Endothelial cell of umbilical vein (primary cell): ENCODE data around the gene ZSCAN12. TPM values are rescaled to one million over a fixed set of nuclear protein-coding genes. Genes with fewer than 3 reads are reported as not detected.

Experiments
- BruUV-seq: library from RNA; stranded (reverse); fragments of 400-500 nt; replicated peaks from 2 replicates; lab custom pipeline; 2021; lab: Mats Ljungman, UMichigan
- CTCF ChIA-PET: fragments of 300-600, 350-600 bp; sonication (Branson Sonifier 250); formaldehyde crosslinking; loops from one replicate; lab custom pipeline; 2021; ENCODE audit warnings: antibody characterized with exemption, inconsistent platforms; lab: Charles Lee
- POLR2A ChIA-PET: fragments of 300-600, 350-600 bp; sonication (Branson Sonifier 250); formaldehyde crosslinking; loops from one replicate; lab custom pipeline; 2021; ENCODE audit warnings: antibody characterized with exemption, inconsistent platforms; lab: Charles Lee
- DNase-seq: peaks from one replicate; pipeline ENCODE4 v3.0.0-alpha.2; 2011; ENCODE audit warnings: low read depth, low spot score
- FAIRE-seq: peaks from 2 replicates; lab custom pipeline; 2011; peaks lifted over from hg19 to GRCh38; lab: Jason Lieb, UNC
- H2AFZ ChIP-seq: 2 replicates; pipeline ENCODE4 v1.6.0; 2012; ENCODE audit warnings: low read depth, low read length, control low read depth, inconsistent platforms
- H3K27ac ChIP-seq: 2 replicates; pipeline ENCODE4 v1.5.1; 2011; ENCODE audit warnings: low read depth, mild to moderate bottlenecking, control low read depth, low read length, moderate library complexity; ENCODE audit not compliant: insufficient read depth
- H3K27me3 ChIP-seq, 2 experiments: 2 replicates each; pipeline versions ENCODE4 v1.6.0 to v1.6.1; 2011; ENCODE audit warnings: low read length in 2 of 2, mixed read lengths in 1 of 2; ENCODE audit not compliant: control insufficient read depth in 2 of 2, insufficient read depth in 2 of 2
- H3K36me3 ChIP-seq, 2 experiments: 2 replicates in 1 of 2; 3 replicates in 1 of 2; pipeline ENCODE4 v1.5.1; 2011; ENCODE audit warnings: low read length in 2 of 2, mild to moderate bottlenecking in 1 of 2, moderate library complexity in 1 of 2; ENCODE audit not compliant: control insufficient read depth in 2 of 2, insufficient read depth in 2 of 2; ENCODE audit errors: extremely low read depth in 1 of 2
- H3K4me1 ChIP-seq: 3 replicates; pipeline ENCODE4 v1.5.1; 2011; ENCODE audit warnings: mild to moderate bottlenecking, low read length; ENCODE audit not compliant: control insufficient read depth, insufficient read depth; ENCODE audit errors: extremely low read depth
- H3K4me2 ChIP-seq: 2 replicates; pipeline ENCODE4 v1.6.1; 2011; ENCODE audit warnings: low read length, control low read depth, mixed read lengths; ENCODE audit not compliant: insufficient read depth
- H3K4me3 ChIP-seq, 3 experiments: fragments of 200-600 bp in 1 of 3; sonication (generic), shearing (Covaris generic) in 1 of 3; replicated peaks in 1 of 3; 2 replicates each; pipeline ENCODE4 v1.5.1; 2011 to 2016; ENCODE audit warnings: control low read depth in 3 of 3, low read length in 3 of 3, mild to moderate bottlenecking in 2 of 3, inconsistent platforms in 1 of 3, low read depth in 1 of 3, moderate library complexity in 1 of 3; ENCODE audit not compliant: insufficient read depth in 1 of 3
- H3K79me2 ChIP-seq: 2 replicates; pipeline ENCODE4 v1.6.0; 2012; ENCODE audit warnings: low read length, inconsistent platforms; ENCODE audit not compliant: control insufficient read depth, insufficient read depth
- H3K9ac ChIP-seq: replicated peaks from 2 replicates; pipeline ENCODE3; 2011; ENCODE audit warnings: low read length, control low read depth; ENCODE audit not compliant: insufficient read depth; ENCODE audit errors: extremely low read depth
- H3K9me1 ChIP-seq: replicated peaks from 3 replicates; pipeline ENCODE4 v1.6.0; 2011; ENCODE audit warnings: mild to moderate bottlenecking, low read length; ENCODE audit not compliant: control insufficient read depth, insufficient read depth; ENCODE audit errors: extremely low read depth
- H3K9me3 ChIP-seq: replicated peaks from 2 replicates; pipeline ENCODE4 v1.5.1; 2012; ENCODE audit warnings: low read length, inconsistent platforms; ENCODE audit not compliant: control insufficient read depth, insufficient read depth
- H4K20me1 ChIP-seq: replicated peaks from 2 replicates; pipeline ENCODE3; 2011; ENCODE audit warnings: mild to moderate bottlenecking, low read length; ENCODE audit not compliant: control insufficient read depth, insufficient read depth; ENCODE audit errors: extremely low read depth
- CTCF ChIP-seq, 2 donors: IDR thresholded peaks; 1 replicate in 1 of 2; 2 replicates in 1 of 2; pipeline ENCODE4 v1.5.1; 2011; ENCODE audit warnings: low read length in 2 of 2, mild to moderate bottlenecking in 2 of 2, moderate library complexity in 2 of 2, control low read depth in 1 of 2, inconsistent platforms in 1 of 2, low read depth in 1 of 2; ENCODE audit not compliant: insufficient read depth in 1 of 2; ENCODE audit errors: extremely low read depth in 1 of 2
- EZH2 ChIP-seq: IDR thresholded peaks from 2 replicates; pipeline ENCODE4 v1.6.1; 2012; ENCODE audit warnings: borderline replicate concordance, low read depth, mild to moderate bottlenecking, moderate library complexity, low read length, inconsistent platforms; ENCODE audit not compliant: severe bottlenecking
- FOS ChIP-seq: IDR thresholded peaks from 2 replicates; pipeline ENCODE4 v1.6.1; 2011; ENCODE audit warnings: mild to moderate bottlenecking, low read length, moderate library complexity, borderline replicate concordance; ENCODE audit not compliant: insufficient read depth
- GATA2 ChIP-seq: IDR thresholded peaks from 2 replicates; pipeline ENCODE4 v1.7.0; 2011; ENCODE audit warnings: low read depth, mild to moderate bottlenecking, moderate library complexity, mixed read lengths, low read length; ENCODE audit not compliant: insufficient read length, insufficient read depth
- JUN ChIP-seq: IDR thresholded peaks from 2 replicates; pipeline ENCODE4 v1.6.1; 2011; ENCODE audit warnings: borderline replicate concordance, low read depth; ENCODE audit not compliant: insufficient read length, insufficient read depth
- MAX ChIP-seq: IDR thresholded peaks from 2 replicates; pipeline ENCODE4 v1.6.1; 2011; ENCODE audit not compliant: insufficient read depth, insufficient read length
- MYC ChIP-seq: IDR thresholded peaks from one replicate; pipeline ENCODE4 v1.6.1; 2011; ENCODE audit warnings: mild to moderate bottlenecking, low read depth, low read length
- POLR2A ChIP-seq: IDR thresholded peaks from 2 replicates; pipeline ENCODE4 v1.6.1; 2012; ENCODE audit warnings: low read depth, mild to moderate bottlenecking, control low read depth, low read length
- POLR2AphosphoS5 ChIP-seq: IDR thresholded peaks from 2 replicates; pipeline ENCODE4 v1.6.1; 2012; ENCODE audit warnings: low read depth, mild to moderate bottlenecking, control low read depth, low read length, moderate library complexity; ENCODE audit not compliant: insufficient read depth
- dilution Hi-C: fragments of 300-500 bp; cut with MboI; formaldehyde crosslinking; loops from one replicate; pipeline ENCODE4 v1.15.0; 2019; ENCODE audit warnings: low sequenced_read_pairs; ENCODE audit not compliant: extremely low pct_ligation_motif_present
- intact Hi-C: fragments of 100-400 bp; cut with micrococcal nuclease; formaldehyde crosslinking; loops from one replicate; pipeline ENCODE4 v1.10.0; 2022
- polyA plus RNA-seq, 4 experiments: library from polyadenylated mRNA; depleted of rRNA in 3 of 4; stranded (reverse) in 3 of 4; unstranded in 1 of 4; fragments of >200 nt; gene quantifications; 2 replicates each; pipeline versions ENCODE4 v1.2.1 to v1.2.3, GENCODE V29; 2011 to 2012; ENCODE audit warnings: missing spikeins in 1 of 4
- total RNA-seq: library from RNA; stranded (reverse); gene quantifications from 2 replicates; pipeline ENCODE4 v1.2.3, GENCODE V29; 2021

ZSCAN12 gene
- total and polyA plus RNA-seq, 2 donors (not counting 3 experiments of a cell fraction or from before 2014, with no cell fraction given), result 1.3 to 4.4 TPM

- no peak overlapping the region for H3K27ac ChIP-seq
- dilution Hi-C loops, result no loop called here
- no peaks in the 10 kb centered on the region for H3K9me3 ChIP-seq
- POLR2A ChIA-PET, result no interaction called here
- no peak for FAIRE-seq
- BruUV-seq, result no TSS peak
- CTCF ChIA-PET, result interaction anchor here (1.3 kb wide), 1 partner anchor 22 kb away, joined by 3 read pairs; no protein-coding TSS in a partner anchor
- intact Hi-C loops, result no loop called here
- H3K9ac ChIP-seq, result no peak overlapping the region
- TF ChIP-seq FOS (no peak), MAX (no peak), CTCF (IDR thresholded peaks at IDR 0.05; ENCODE audit: extremely low read depth in 1 of 2, insufficient read depth in 1 of 2, low read depth in 1 of 2, low read length in 2 of 2) (no peak), POLR2A (no peak), JUN (no peak), EZH2 (no peak), GATA2 (no peak), MYC (no peak), POLR2AphosphoS5 (no peak)
- no peak overlapping the region for H3K4me3 ChIP-seq
- H3K4me2 ChIP-seq, result no peak overlapping the region
- H3K27me3 ChIP-seq, result no peaks in the 10 kb centered on the region
- H2AFZ ChIP-seq, result no peak overlapping the region
- no peaks in the 10 kb centered on the region for H4K20me1 ChIP-seq
- peaks cover 3% of the 10 kb centered on the region for H3K4me1 ChIP-seq
- H3K79me2 ChIP-seq, result no peaks in the 10 kb centered on the region
- H3K36me3 ChIP-seq, result peaks cover 4 to 9% of the 10 kb centered on the region in 2 experiments
- H3K9me1 ChIP-seq, result no peaks in the 10 kb centered on the region
- DNase-seq, result no peak
These were observed 21.7 kb downstream of the ZSCAN12 start for GRCh38 chr6:28377879-28378278.
